ENCODE results near the gene ARHGAP27. TPM values are rescaled to one million over a fixed set of nuclear protein-coding genes. Genes with fewer than 3 reads are reported as not detected.

Gene ARHGAP27
- total RNA-seq, 1 donor from 2014 or later: 10.0 TPM

DNA sequence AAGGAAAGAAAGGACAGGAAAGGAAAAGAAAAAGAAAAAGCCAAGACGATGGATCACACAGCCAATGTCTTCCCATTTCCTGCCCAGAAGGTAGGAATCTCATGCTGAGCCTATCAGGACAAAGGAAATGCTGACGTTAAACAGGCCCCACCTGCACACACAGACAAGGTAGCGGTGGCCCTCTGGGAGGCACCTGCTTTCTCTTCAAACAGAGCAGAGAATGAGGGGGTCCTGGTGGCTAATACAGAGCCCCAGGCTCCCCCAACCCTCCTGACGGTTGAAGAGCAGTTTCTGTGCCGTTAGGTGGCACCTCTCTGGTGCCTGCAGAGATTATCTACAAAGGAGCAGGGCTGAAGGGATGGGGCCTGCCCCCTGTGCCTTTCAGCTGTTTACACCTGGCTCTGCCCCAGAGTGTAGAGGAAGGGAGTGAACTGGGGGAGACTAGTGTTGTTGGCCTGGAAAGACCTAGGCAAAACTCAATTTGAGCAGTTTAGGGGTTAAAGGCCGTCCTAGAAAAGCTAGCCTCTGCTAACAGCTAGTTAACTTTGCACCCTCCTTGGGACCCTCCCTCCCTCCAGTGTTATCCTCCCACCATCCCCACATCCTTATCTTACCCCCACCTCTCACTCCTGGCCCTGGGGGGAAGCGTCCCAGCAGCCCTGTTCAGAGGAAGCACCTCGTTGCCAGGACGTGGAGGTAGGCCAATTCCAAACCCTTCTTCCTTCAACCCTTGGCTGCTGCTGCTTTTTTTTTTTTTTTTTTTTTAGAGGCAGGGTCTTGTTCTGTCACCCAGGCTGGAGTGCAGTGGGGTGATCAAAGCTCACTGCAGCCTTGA, 56.3 kb downstream of the ARHGAP27 start:
- Histone ChIP-seq H2AFZ (ENCODE audit: low read depth, low read length) (no peak overlapping the region), H3K9me3 (ENCODE audit: insufficient read depth, low read depth, low read length) (no peaks in the 10 kb centered on the region)
- FAIRE-seq: no peak

DNA sequence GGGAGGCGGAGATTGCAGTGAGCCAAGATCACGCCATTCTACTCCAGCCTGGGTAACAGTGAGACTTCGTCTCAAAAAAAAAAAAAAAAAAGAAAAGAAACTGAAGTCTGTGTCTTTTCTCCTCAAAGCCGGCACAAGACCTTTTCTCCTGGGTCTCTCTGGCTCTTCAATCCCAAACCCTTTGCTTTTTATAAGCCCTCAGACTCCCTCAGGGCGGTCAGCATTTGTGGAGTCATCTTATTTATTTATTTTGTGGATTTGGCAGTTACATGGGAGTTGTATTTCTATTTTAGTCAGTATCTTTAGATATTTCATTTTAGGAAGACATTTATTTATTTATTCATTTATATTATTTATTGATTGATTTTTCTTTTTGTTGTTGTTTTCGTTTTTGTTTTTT, 58.2 kb downstream of the ARHGAP27 start:
- no peak for FAIRE-seq
- Mint-ChIP-seq H3K27me3 (ENCODE audit: low read depth, unreplicated experiment) (peaks cover 13% of the 10 kb centered on the region), H3K9me3 (ENCODE audit: unreplicated experiment) (peaks cover 4% of the 10 kb centered on the region), H3K36me3 (ENCODE audit: low read depth, unreplicated experiment) (no peaks in the 10 kb centered on the region), H3K4me3 (ENCODE audit: unreplicated experiment) (no peak overlapping the region), H3K27ac (ENCODE audit: unreplicated experiment) (no peak overlapping the region), H3K4me1 (ENCODE audit: low read depth, unreplicated experiment) (peaks cover 25% of the 10 kb centered on the region)
- no peak for DNase-seq (ENCODE audit: low read depth)
- no peaks in the 10 kb centered on the region for H3K79me2 ChIP-seq (ENCODE audit: insufficient read depth, low read length)
- no peaks in the 10 kb centered on the region for H4K20me1 ChIP-seq (ENCODE audit: insufficient read depth, low read length)
- no peaks in the 10 kb centered on the region for H3K27me3 ChIP-seq (ENCODE audit: insufficient read depth, low read length)
- H3K4me2 ChIP-seq (ENCODE audit: low read length): no peak overlapping the region
- TF ChIP-seq EZH2 (IDR thresholded peaks at IDR 0.05; ENCODE audit: insufficient read depth, low read length): no peak
- TF ChIP-seq, protein P1, sequence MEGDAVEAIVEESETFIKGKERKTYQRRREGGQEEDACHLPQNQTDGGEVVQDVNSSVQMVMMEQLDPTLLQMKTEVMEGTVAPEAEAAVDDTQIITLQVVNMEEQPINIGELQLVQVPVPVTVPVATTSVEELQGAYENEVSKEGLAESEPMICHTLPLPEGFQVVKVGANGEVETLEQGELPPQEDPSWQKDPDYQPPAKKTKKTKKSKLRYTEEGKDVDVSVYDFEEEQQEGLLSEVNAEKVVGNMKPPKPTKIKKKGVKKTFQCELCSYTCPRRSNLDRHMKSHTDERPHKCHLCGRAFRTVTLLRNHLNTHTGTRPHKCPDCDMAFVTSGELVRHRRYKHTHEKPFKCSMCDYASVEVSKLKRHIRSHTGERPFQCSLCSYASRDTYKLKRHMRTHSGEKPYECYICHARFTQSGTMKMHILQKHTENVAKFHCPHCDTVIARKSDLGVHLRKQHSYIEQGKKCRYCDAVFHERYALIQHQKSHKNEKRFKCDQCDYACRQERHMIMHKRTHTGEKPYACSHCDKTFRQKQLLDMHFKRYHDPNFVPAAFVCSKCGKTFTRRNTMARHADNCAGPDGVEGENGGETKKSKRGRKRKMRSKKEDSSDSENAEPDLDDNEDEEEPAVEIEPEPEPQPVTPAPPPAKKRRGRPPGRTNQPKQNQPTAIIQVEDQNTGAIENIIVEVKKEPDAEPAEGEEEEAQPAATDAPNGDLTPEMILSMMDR (IDR thresholded peaks at IDR 0.05; ENCODE audit: insufficient read depth, low read depth, low read length): no peak
- H3K27ac ChIP-seq (ENCODE audit: low read depth, low read length): no peak overlapping the region
- H3K4me1 ChIP-seq (ENCODE audit: insufficient read depth, low read length): peaks cover 28% of the 10 kb centered on the region
- H3K36me3 ChIP-seq (ENCODE audit: insufficient read depth, low read length): no peaks in the 10 kb centered on the region
- no peak overlapping the region for H3K9ac ChIP-seq (ENCODE audit: low read length)
- H3K4me3 ChIP-seq (ENCODE audit: insufficient read depth, low read depth, low read length): no peak overlapping the region
- H3K9me3 ChIP-seq (ENCODE audit: insufficient read depth, low read depth, low read length): no peaks in the 10 kb centered on the region
- no peak overlapping the region for H2AFZ ChIP-seq (ENCODE audit: low read depth, low read length)

More for the DNA sequence above, 56.3 kb downstream of the ARHGAP27 start:
- H3K9ac ChIP-seq (ENCODE audit: low read length): no peak overlapping the region
- TF ChIP-seq, protein P1 (IDR thresholded peaks at IDR 0.05; ENCODE audit: insufficient read depth, low read depth, low read length): no peak
- TF ChIP-seq EZH2 (IDR thresholded peaks at IDR 0.05; ENCODE audit: insufficient read depth, low read length): no peak
- Mint-ChIP-seq H3K27me3 (ENCODE audit: low read depth, unreplicated experiment) (peaks cover 13% of the 10 kb centered on the region), H3K36me3 (ENCODE audit: low read depth, unreplicated experiment) (no peaks in the 10 kb centered on the region), H3K4me3 (ENCODE audit: unreplicated experiment) (peak overlapping the region; percentile 58), H3K4me1 (ENCODE audit: low read depth, unreplicated experiment) (peaks cover 18% of the 10 kb centered on the region), H3K27ac (ENCODE audit: unreplicated experiment) (peak overlapping the region; percentile 23), H3K9me3 (ENCODE audit: unreplicated experiment) (peaks cover 4% of the 10 kb centered on the region)
- no peak overlapping the region for H3K27ac ChIP-seq (ENCODE audit: low read depth, low read length)
- no peak overlapping the region for H3K4me2 ChIP-seq (ENCODE audit: low read length)
- no peaks in the 10 kb centered on the region for H3K36me3 ChIP-seq (ENCODE audit: insufficient read depth, low read length)
- H3K4me1 ChIP-seq (ENCODE audit: insufficient read depth, low read length): peaks cover 18% of the 10 kb centered on the region
- DNase-seq (ENCODE audit: low read depth): no peak
- H3K79me2 ChIP-seq (ENCODE audit: insufficient read depth, low read length): no peaks in the 10 kb centered on the region
- H4K20me1 ChIP-seq (ENCODE audit: insufficient read depth, low read length): no peaks in the 10 kb centered on the region
- H3K27me3 ChIP-seq (ENCODE audit: insufficient read depth, low read length): no peaks in the 10 kb centered on the region
- no peak overlapping the region for H3K4me3 ChIP-seq (ENCODE audit: insufficient read depth, low read depth, low read length)
